GM18520 (cell line): ENCODE results near the gene SRSF3.

Experiments used
- ATAC-seq: cut with Tn5 transposase; IDR thresholded peaks from one replicate; pipeline ENCODE4 v1.9.1; 2021; ENCODE audit not compliant: unreplicated experiment

The SRSF3 gene

GRCh38 chr6:36622901-36623546 lies 28.9 kb downstream of the SRSF3 start:
- ATAC-seq, result no peak

DNA sequence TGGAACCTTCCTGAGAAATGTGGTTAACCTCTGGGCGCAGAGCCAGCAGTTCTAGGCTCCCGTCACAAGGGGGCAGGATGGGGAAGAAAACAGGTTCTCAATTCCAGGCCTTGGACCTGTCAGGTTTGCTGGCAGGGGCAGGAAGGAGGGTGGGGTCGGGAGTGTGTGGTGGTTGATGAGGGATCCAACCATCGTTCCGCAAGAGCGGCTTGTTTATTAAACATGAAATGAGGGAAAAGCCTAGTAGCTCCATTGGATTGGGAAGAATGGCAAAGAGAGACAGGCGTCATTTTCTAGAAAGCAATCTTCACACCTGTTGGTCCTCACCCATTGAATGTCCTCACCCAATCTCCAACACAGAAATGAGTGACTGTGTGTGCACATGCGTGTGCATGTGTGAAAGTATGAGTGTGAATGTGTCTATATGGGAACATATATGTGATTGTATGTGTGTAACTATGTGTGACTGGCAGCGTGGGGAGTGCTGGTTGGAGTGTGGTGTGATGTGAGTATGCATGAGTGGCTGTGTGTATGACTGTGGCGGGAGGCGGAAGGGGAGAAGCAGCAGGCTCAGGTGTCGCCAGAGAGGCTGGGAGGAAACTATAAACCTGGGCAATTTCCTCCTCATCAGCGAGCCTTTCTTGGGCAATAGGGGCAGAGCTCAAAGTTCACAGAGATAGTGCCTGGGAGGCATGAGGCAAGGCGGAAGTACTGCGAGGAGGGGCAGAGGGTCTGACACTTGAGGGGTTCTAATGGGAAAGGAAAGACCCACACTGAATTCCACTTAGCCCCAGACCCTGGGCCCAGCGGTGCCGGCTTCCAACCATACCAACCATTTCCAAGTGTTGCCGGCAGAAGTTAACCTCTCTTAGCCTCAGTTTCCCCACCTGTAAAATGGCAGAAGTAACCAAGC lies 29.6 kb downstream of the SRSF3 start:
- ATAC-seq, result no peak

DNA sequence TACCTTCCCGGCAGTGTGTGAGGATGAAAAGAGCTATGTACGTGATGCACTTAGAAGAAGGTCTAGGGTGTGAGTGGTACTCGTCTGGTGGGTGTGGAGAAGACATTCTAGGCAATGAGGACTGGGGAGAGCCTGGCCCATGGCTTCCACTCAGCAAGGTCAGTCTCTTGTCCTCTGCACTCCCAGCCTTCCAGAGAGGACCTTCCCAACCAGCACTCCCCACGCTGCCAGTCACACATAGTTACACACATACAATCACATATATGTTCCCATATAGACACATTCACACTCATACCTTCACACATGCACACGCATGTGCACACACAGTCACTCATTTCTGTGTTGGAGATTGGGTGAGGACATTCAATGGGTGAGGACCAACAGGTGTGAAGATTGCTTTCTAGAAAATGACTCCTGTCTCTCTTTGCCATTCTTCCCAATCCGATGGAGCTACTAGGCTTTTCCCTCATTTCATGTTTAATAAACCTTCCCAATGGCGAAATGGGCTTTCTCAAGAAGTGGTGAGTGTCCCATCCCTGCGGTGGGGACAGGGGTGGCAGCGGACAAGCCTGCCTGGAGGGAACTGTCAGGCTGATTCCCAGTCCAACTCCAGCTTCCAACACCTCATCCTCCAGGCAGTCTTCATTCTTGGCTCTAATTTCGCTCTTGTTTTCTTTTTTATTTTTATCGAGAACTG lies 30.4 kb downstream of the SRSF3 start:
- no peak for ATAC-seq

GRCh38 chr6:36625158-36625919 lies 31.2 kb downstream of the SRSF3 start:
- ATAC-seq, result no peak

DNA sequence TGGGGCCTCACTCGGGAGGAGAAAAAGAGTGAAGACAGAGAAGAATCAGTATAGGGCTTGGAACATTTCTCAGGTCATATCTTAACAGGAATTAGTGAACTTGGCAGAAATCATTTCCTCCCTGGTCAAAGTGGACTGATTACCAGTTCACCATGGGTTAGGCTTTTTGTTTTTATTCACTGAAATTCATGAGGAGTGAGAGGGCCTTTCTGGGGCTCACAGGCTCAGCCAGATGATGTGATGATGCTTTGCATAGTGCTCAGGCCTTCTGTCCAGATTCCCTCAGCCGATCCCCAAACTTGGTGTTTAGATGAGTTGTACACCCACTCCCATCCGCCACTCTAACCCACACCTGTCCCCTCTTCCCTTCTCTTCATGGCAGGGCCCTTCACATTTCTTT lies 32.5 kb downstream of the SRSF3 start:
- no peak for ATAC-seq

- no peak for ATAC-seq
Measured at GRCh38 chr6:36627141-36627540, 33.0 kb downstream of the SRSF3 start.

GRCh38 chr6:36627801-36628246 lies 33.7 kb downstream of the SRSF3 start:
- ATAC-seq, result no peak

GRCh38 chr6:36629784-36630183 lies 35.6 kb downstream of the SRSF3 start:
- ATAC-seq, result no peak

GRCh38 chr6:36631326-36632011 lies 37.3 kb downstream of the SRSF3 start:
- ATAC-seq, result no peak

GRCh38 chr6:36633370-36633769 lies 39.2 kb downstream of the SRSF3 start:
- no peak for ATAC-seq

DNA sequence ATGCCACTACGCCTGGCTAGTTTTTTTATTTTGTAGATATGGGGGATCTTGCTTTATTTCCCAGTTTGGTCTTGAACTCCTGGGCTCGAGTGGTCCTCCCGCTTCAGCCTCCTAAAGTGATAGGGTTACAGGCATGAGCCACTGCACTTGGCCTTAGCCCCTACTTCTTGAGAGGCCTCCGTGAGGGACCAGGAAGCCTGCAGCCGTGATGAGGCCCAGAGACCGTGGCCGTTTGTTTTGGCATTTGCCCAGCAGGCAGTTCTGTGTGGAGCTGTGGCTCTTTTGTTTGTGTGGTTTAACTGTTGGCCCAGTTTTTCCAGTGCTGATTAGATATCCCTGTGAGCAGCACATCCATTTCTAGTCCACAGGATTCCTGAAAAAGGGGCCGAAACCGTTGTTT lies 39.8 kb downstream of the SRSF3 start:
- no peak for ATAC-seq

- no peak for ATAC-seq
Measured at GRCh38 chr6:36634317-36635108, 40.4 kb downstream of the SRSF3 start.

GRCh38 chr6:36636283-36636682 lies 42.1 kb downstream of the SRSF3 start:
- ATAC-seq, result no peak

GRCh38 chr6:36636687-36637418 lies 42.7 kb downstream of the SRSF3 start:
- ATAC-seq, result no peak

DNA sequence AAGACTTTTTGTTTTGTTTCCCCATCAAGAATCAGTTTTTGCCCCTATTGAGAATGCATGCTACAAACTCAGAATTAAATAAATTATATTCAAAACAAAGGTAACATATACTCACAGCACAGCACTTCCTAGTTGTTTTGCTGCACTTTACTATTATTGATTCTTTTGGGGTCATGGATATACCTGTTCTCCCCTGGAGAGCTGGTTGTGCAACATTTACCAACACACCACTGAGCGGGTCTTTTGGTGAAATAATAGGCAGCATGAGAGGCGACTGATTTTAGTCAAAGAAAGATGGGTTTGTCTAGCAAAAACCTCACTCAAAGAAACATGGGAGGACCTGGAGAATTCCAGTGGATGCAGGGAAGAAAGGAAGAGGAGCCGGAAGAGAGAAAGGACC lies 44.4 kb downstream of the SRSF3 start:
- no peak for ATAC-seq

DNA sequence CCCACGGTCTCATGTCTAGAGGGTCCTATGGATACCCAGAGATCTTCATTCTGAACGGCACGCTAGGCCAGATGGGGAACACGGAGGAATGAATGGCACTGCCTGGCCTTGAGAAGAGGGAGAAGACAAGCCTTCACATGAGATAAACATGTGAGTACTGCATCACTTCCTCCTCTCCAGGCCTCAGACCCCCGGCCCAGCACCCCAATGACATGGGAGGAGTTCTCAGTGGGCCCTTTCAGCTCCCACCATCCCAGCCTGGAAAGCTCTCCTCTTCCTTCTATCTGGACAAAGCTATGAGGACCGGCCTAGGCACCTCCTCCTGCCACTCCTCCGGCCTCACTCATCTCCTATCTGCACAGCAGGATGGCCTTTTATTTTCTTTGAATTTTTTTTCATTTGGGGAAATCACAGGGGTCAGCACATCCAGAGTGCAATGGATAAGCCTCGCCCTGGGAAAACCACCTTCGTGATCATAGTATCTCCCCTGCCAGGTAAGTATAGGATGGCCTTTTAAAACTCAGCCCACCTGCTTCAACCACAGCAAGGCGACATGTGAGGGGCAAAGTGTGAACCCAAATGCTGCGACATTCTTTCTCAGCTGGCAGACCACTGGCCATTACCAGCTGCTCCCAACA lies 45.1 kb downstream of the SRSF3 start:
- no peak for ATAC-seq

DNA sequence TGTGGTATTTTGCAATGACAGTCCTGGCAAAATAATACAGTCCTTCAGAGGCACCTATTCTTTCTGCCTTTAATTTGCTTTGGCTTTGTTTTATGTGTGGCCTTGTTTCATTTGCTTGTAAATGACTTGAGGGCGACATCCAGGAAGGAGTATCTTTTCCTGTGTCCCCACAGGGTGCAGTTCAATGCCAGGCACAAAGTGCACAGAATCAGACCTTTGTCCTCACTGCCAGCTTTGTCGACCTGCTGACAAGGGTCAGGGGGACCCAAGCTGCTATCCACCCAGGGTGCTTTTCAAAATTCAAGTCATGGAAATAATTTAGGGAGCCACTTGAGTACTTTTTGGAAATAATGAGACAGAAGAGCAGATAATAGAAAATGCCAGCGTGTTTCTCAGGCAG lies 47.4 kb downstream of the SRSF3 start:
- ATAC-seq, result no peak
